Neural cell (in vitro differentiated cells): ENCODE measurements around the gene FRMD1.

Experiments used
- EZH2 ChIP-seq: fragments of 200-600, 300-800 bp; shearing (Covaris generic), sonication (generic); IDR thresholded peaks from 2 replicates; pipeline ENCODE4 v1.6.1; 2014; ENCODE audit warnings: antibody characterized with exemption, low read length, borderline replicate concordance, mild to moderate bottlenecking; ENCODE audit not compliant: insufficient read depth, poor library complexity, severe bottlenecking
- TAF1 ChIP-seq: IDR thresholded peaks from 2 replicates; pipeline ENCODE4 v1.6.1; 2012; ENCODE audit warnings: low read depth
- TF ChIP-seq, protein P1 (sequence below): fragments of 450-650 bp; IDR thresholded peaks from 2 replicates; pipeline ENCODE4 v1.5.1; 2014; ENCODE audit warnings: antibody characterized with exemption, mild to moderate bottlenecking, moderate library complexity; ENCODE audit not compliant: poor library complexity, severe bottlenecking

DNA sequence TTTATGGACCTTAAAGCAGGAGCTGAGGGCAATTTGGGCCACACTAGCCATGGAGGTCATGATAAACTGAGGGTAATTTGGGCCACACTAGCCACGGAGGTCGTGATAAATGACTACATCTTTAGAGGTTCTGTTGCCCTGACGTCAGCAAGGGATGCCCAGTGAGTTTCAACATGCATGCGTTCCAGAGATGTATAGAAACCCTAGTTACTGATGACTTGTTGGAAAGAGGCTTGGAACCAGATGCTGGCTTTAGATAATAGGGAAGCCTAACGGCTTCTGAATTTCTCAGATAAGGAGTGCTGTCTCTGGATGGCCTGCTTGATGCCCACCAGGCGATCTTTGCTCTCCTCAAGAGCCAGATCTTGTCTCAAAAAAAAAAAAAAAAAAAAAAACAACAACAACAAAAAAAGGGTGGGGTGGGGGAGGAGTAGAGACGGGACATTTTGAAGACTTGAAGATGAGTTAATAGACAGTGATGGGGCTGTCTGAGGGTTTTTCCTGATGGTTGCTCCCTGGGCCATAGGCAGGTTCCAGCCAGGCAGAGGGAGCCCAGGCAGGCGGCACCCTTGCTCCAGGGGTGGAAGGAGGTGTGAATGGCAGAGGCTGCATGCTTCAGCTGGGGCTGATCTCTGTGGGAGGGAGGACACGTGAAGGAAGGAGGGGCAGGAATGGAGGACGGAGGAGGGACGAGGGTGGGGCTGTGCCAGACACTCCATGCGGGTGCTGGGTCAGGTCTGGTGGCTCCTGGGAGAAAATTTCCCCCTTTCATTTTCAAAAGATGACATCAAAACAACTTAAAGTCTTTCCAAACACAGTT lies 27.0 kb upstream of the FRMD1 start:
- TF ChIP-seq, protein P1, sequence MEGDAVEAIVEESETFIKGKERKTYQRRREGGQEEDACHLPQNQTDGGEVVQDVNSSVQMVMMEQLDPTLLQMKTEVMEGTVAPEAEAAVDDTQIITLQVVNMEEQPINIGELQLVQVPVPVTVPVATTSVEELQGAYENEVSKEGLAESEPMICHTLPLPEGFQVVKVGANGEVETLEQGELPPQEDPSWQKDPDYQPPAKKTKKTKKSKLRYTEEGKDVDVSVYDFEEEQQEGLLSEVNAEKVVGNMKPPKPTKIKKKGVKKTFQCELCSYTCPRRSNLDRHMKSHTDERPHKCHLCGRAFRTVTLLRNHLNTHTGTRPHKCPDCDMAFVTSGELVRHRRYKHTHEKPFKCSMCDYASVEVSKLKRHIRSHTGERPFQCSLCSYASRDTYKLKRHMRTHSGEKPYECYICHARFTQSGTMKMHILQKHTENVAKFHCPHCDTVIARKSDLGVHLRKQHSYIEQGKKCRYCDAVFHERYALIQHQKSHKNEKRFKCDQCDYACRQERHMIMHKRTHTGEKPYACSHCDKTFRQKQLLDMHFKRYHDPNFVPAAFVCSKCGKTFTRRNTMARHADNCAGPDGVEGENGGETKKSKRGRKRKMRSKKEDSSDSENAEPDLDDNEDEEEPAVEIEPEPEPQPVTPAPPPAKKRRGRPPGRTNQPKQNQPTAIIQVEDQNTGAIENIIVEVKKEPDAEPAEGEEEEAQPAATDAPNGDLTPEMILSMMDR = no peak
- TF ChIP-seq EZH2 (no peak), TAF1 (no peak)
